IPS-18c (cell line): ENCODE measurements around the gene SNRPA1.

ENCODE experiments used
- H3K4me3 ChIP-seq: 2 replicates; pipeline ENCODE4 v1.7.0; 2013; ENCODE audit warnings: low read depth, mild to moderate bottlenecking, low read length, moderate library complexity; ENCODE audit not compliant: insufficient read depth
- H3K9me3 ChIP-seq: one replicate; pipeline ENCODE4 v1.6.1; 2013; ENCODE audit warnings: mild to moderate bottlenecking, low read length, moderate library complexity; ENCODE audit not compliant: control insufficient read depth, insufficient read depth

Gene SNRPA1

GRCh38 chr15:101275018-101275417 is 20.0 kb downstream of the SNRPA1 start:
- H3K4me3 ChIP-seq: no peak overlapping the region

GRCh38 chr15:101273534-101273933 is 21.5 kb downstream of the SNRPA1 start:
- H3K9me3 ChIP-seq: no peaks in the 10 kb centered on the region
- no peak overlapping the region for H3K4me3 ChIP-seq

More at GRCh38 chr15:101275018-101275417, 20.0 kb downstream of the SNRPA1 start:
- H3K9me3 ChIP-seq: no peaks in the 10 kb centered on the region

GRCh38 chr15:101272584-101272983 is 22.5 kb downstream of the SNRPA1 start:
- Histone ChIP-seq H3K4me3 (no peak overlapping the region), H3K9me3 (no peaks in the 10 kb centered on the region)

- Histone ChIP-seq H3K4me3 (no peak overlapping the region), H3K9me3 (no peaks in the 10 kb centered on the region)
These were observed 25.4 kb downstream of the SNRPA1 start for GRCh38 chr15:101269479-101270223.

DNA sequence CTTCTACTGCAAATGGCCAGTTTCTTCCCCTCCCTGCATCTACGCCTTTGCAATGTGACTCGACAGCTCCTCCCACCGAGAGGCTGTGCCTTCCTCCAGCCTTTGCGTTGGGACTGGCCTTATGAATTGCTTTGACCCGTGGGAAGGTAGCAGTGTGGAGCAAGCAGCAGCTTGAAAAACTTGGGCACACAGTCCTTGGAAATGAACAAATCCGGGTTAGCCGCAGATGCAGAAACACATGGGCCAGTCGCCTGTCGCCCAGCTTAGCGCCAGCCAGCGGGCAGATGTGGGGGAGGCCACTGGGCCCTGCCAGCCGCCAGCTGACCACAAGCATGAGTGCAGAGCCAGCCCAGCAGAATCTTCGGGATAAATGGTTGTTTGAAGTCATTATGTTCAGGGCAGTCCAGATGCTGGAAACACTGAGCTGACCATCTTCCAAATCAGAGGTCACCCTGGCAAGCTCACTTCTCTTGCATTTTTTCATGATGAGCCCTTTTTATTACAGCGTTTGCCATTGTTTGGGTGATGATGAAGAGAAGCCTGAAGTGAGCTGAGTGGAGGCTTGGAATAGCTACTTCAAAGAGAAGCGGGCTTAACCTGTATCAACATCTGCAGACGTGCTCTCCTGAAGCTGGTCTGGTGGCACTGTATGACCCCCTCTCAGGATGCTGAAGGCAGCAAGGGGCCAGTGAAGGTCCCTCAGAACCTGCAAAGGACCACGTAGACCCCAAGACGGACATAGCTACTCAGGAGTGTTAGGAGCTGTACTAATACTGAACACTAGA is 27.5 kb downstream of the SNRPA1 start:
- no peaks in the 10 kb centered on the region for H3K9me3 ChIP-seq
- H3K4me3 ChIP-seq: no peak overlapping the region

- no peak overlapping the region for H3K4me3 ChIP-seq
- H3K9me3 ChIP-seq: peaks cover 3% of the 10 kb centered on the region
These were observed 28.3 kb downstream of the SNRPA1 start for GRCh38 chr15:101266787-101267186.

DNA sequence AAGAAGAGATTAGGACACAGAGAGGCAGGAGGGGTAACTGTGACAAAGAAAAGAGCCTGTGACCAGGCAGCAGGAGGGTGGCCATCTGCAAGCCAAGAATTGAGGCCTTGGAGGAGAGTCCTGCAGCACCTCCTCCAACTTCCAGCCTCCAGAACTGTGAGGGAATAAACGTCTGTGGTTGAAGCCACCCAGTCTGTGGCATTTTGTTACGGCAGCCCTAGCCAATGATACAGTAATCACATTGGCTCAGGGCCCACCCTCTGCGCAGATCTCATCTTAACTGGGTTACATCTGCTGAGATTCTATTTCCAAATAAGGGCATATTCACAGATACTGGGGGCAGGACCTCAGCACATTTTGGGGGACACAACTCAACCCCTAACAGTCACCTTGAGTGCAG is 29.0 kb downstream of the SNRPA1 start:
- no peak overlapping the region for H3K4me3 ChIP-seq

GRCh38 chr15:101264911-101265641 is 30.0 kb downstream of the SNRPA1 start:
- H3K4me3 ChIP-seq: no peak overlapping the region
- peaks cover 3% of the 10 kb centered on the region for H3K9me3 ChIP-seq

More for the DNA sequence above, 29.0 kb downstream of the SNRPA1 start:
- peaks cover 3% of the 10 kb centered on the region for H3K9me3 ChIP-seq

DNA sequence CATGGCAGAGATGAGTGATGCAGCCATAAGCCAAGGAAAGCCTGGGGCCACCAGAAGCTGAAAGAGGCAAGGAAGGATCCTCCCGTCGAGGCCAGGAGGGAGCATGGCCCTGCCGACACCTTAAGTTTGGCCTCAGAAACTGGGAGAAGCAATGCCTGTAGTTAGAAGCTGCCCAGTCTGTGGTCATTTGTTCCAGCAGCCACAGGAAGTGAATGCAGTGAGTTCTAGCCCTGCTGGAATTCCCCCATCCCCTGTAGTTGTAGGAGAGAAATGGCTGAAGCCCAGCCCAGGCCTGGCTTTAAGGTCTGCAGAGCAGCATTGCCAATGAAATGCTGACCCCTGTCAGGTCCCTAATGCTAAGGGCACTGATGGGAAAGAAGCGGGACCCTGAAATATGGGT is 31.0 kb downstream of the SNRPA1 start:
- Histone ChIP-seq H3K9me3 (peaks cover 3% of the 10 kb centered on the region), H3K4me3 (no peak overlapping the region)

DNA sequence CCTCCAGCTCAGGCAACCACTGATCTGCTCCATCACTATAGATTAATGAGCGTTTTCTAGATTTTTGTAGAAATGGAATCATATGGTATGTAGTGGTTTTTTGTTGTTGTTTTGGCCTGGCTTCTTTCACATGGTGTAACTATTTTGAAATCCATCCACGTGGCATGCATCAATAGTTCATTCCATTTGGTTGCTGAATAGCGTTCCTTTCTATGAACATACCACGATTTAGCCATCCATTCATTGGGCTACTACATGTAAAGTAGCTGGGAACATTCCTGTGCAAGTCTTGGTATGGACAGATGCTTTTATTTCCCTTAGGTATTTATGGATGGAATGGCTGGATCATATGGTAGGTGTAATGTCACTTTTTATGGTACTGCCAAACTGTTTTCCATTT is 32.5 kb downstream of the SNRPA1 start:
- Histone ChIP-seq H3K4me3 (no peak overlapping the region), H3K9me3 (peaks cover 3% of the 10 kb centered on the region)

- Histone ChIP-seq H3K4me3 (no peak overlapping the region), H3K9me3 (peaks cover 3% of the 10 kb centered on the region)
These were observed 36.6 kb downstream of the SNRPA1 start for GRCh38 chr15:101258238-101259144.

- H3K9me3 ChIP-seq: no peaks in the 10 kb centered on the region
- no peak overlapping the region for H3K4me3 ChIP-seq
These were observed 38.3 kb downstream of the SNRPA1 start for GRCh38 chr15:101256757-101257156.

GRCh38 chr15:101255615-101256241 is 39.3 kb downstream of the SNRPA1 start:
- no peaks in the 10 kb centered on the region for H3K9me3 ChIP-seq
- H3K4me3 ChIP-seq: no peak overlapping the region

GRCh38 chr15:101255051-101255395 is 40.0 kb downstream of the SNRPA1 start:
- Histone ChIP-seq H3K9me3 (no peaks in the 10 kb centered on the region), H3K4me3 (no peak overlapping the region)

DNA sequence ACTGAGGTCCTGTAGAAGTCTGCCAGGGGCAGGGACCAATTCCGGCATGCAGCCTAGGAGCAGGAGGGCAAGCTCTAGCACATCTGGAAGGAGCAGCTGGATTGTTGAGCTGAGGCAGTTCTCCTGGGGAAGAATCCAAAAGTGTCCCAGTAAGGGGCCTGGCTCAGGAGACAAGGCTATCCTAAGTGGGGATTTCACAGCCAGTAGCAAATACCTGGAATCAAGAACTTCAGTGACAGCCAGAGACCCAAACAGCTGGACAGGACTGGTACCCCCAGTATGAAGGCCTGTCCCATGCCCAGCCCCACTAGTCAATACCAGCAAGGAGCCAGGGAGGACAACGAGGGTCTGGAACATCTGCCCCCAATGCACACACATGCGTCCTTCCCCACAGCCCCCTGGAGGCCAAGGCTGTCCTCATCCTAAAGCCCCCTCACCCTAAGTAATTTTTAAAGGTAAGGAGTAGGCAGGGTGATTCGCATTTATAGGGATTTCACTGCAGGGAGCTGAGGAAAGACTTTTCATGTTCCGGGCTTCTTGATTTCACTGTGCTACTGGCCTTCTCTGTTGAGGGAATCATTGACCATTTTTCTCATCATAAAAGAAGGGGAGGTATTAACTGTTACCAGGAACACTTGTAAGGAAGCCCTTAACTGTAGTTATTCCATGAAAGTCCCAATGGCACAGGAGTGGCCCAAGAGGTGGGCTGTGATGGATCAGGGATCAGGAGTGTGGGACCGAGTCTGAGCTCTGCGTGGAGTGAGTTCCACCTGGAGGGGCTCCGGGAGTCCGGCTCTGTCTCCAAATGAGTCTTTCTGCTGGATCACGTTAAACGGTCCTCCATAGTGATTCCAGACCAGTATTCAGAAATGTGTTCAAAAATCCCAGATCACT is 40.6 kb downstream of the SNRPA1 start:
- no peak overlapping the region for H3K4me3 ChIP-seq
- H3K9me3 ChIP-seq: no peaks in the 10 kb centered on the region

- Histone ChIP-seq H3K4me3 (peak overlapping the region; percentile 83; the same call in 1 of the 2 replicates), H3K9me3 (no peaks in the 10 kb centered on the region)
These were observed 42.2 kb downstream of the SNRPA1 start for GRCh38 chr15:101252836-101253235.
